ENCODE results near the gene CD180.

GRCh38 chr5:67190861-67191260, 5.7 kb downstream of the CD180 start:
- TF ChIP-seq, protein P1, sequence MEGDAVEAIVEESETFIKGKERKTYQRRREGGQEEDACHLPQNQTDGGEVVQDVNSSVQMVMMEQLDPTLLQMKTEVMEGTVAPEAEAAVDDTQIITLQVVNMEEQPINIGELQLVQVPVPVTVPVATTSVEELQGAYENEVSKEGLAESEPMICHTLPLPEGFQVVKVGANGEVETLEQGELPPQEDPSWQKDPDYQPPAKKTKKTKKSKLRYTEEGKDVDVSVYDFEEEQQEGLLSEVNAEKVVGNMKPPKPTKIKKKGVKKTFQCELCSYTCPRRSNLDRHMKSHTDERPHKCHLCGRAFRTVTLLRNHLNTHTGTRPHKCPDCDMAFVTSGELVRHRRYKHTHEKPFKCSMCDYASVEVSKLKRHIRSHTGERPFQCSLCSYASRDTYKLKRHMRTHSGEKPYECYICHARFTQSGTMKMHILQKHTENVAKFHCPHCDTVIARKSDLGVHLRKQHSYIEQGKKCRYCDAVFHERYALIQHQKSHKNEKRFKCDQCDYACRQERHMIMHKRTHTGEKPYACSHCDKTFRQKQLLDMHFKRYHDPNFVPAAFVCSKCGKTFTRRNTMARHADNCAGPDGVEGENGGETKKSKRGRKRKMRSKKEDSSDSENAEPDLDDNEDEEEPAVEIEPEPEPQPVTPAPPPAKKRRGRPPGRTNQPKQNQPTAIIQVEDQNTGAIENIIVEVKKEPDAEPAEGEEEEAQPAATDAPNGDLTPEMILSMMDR (conservative IDR thresholded peaks at IDR 0.05; ENCODE audit: low read length): no peak
- TF ChIP-seq EZH2phosphoT487 (IDR thresholded peaks at IDR 0.05; ENCODE audit: borderline replicate concordance, low read depth, low read length): no peak

Measured in OCI-LY7 (cell line).